ENCODE results near the gene HES7. TPM values are rescaled to one million over a fixed set of nuclear protein-coding genes. Genes with fewer than 3 reads are reported as not detected.

HES7 gene
- total RNA-seq, 1 experiment from 2014 or later, result 0.33 TPM

DNA sequence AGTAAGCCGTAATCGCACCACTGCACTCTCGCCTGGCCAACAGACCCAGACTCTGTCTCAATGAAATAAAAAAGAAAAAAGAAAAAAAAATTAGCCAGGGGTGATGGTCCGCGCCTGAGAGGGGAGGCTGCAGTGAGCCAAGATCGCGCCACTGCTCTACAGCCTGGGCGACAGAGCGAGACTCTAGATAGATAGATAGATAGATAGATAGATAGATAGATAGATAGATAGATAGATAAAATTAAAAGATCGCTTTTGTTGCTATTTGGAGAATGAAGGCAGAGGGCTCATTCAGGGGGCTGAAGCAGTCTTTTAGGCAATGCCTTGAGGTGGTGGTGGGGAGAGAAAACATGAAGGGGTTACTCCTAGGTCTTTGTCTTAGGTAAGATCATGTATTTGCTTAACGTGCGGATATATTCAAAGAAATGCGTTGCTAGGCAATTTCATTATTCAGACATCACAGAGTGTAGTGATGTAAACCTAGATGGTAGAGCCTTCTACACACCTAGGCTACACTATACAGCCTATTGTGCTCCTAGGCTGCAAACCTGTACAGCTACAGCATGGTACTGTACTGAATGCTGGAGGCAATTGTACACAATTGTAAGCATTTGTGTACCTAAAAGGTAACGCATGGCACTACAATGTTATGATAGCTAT is 4.3 kb upstream of the HES7 start:
- Histone ChIP-seq H4K20me1 (ENCODE audit: control insufficient read depth, insufficient read depth, insufficient read length) (no peaks in the 10 kb centered on the region), H2BK5ac (ENCODE audit: insufficient read length, low read length) (no peak overlapping the region), H3K14ac (ENCODE audit: insufficient read depth, low read length) (no peak overlapping the region), H3T11ph (ENCODE audit: low read length) (no peak overlapping the region), H3K23me2 (ENCODE audit: insufficient read length, low read depth, low read length, poor library complexity, severe bottlenecking) (peaks cover 29% of the 10 kb centered on the region), H3K9ac (ENCODE audit: extremely low read depth, insufficient read length, low read length) (no peak overlapping the region), H3K4me1 (ENCODE audit: insufficient read depth, low read length) (no peaks in the 10 kb centered on the region; the same call in 1 of the 2 replicates), H2BK20ac (ENCODE audit: low read depth, low read length, poor library complexity, severe bottlenecking) (no peak overlapping the region), H4K91ac (ENCODE audit: insufficient read length, low read depth, low read length) (no peak overlapping the region), H2BK12ac (ENCODE audit: insufficient read length, low read depth, low read length) (no peak overlapping the region), H2AK5ac (ENCODE audit: insufficient read length, low read length) (no peak overlapping the region), H3K79me2 (ENCODE audit: insufficient read depth, low read length) (no peaks in the 10 kb centered on the region), H2BK120ac (ENCODE audit: low read depth, low read length, poor library complexity, severe bottlenecking) (no peak overlapping the region), H4K8ac (replicated peaks; ENCODE audit: insufficient read length, low read depth, low read length) (no peak overlapping the region), H2BK15ac (ENCODE audit: low read depth, low read length) (no peak overlapping the region), H3K23ac (ENCODE audit: insufficient read length, low read depth, low read length) (no peak overlapping the region), H3K27me3 (ENCODE audit: insufficient read depth, low read length) (peaks cover 25% of the 10 kb centered on the region), H3K4me2 (ENCODE audit: insufficient read depth, insufficient read length, low read length) (no peak overlapping the region), H3K9me3 (ENCODE audit: control insufficient read depth, low read depth, low read length) (no peaks in the 10 kb centered on the region), H4K5ac (ENCODE audit: insufficient read length, low read depth, low read length) (no peak overlapping the region), H3K18ac (ENCODE audit: insufficient read length, low read depth, low read length) (no peak overlapping the region), H3K4ac (ENCODE audit: low read depth, low read length) (no peak overlapping the region), H3K79me1 (ENCODE audit: insufficient read depth, low read depth, low read length, poor library complexity, severe bottlenecking) (no peaks in the 10 kb centered on the region), H2AFZ (ENCODE audit: low read length) (no peak overlapping the region), H3K56ac (ENCODE audit: insufficient read length, low read depth, low read length) (no peak overlapping the region), H3K27ac (ENCODE audit: insufficient read length, low read depth, low read length) (no peak overlapping the region)
- H3K9me3 Mint-ChIP-seq, result peaks cover 2 to 8% of the 10 kb centered on the region in 2 experiments; a peak in 3 of 5 replicates
- DNase-seq, result no peak
- H3K36me3 Mint-ChIP-seq (ENCODE audit: insufficient read depth in 1 of 3, low read depth in 3 of 3), result no peaks in the 10 kb centered on the region; a peak in 1 of 7 replicates
- no CpG with 5 or more reads among the region's 14 CpGs for WGBS (ENCODE audit: extremely low coverage, insufficient read length, low lambda C conversion rate)
- peak overlapping the region in 1 of 2 experiments; percentile 45; a peak in 2 of 5 replicates for H3K4me3 Mint-ChIP-seq
- H3K27ac Mint-ChIP-seq, result no peak overlapping the region
- peaks cover 30 to 37% of the 10 kb centered on the region in 2 experiments for H3K4me1 Mint-ChIP-seq
- H3K27me3 Mint-ChIP-seq (ENCODE audit: low read depth), result peaks cover 74% of the 10 kb centered on the region
- TF ChIP-seq, protein P1, sequence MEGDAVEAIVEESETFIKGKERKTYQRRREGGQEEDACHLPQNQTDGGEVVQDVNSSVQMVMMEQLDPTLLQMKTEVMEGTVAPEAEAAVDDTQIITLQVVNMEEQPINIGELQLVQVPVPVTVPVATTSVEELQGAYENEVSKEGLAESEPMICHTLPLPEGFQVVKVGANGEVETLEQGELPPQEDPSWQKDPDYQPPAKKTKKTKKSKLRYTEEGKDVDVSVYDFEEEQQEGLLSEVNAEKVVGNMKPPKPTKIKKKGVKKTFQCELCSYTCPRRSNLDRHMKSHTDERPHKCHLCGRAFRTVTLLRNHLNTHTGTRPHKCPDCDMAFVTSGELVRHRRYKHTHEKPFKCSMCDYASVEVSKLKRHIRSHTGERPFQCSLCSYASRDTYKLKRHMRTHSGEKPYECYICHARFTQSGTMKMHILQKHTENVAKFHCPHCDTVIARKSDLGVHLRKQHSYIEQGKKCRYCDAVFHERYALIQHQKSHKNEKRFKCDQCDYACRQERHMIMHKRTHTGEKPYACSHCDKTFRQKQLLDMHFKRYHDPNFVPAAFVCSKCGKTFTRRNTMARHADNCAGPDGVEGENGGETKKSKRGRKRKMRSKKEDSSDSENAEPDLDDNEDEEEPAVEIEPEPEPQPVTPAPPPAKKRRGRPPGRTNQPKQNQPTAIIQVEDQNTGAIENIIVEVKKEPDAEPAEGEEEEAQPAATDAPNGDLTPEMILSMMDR (conservative IDR thresholded peaks at IDR 0.05), result no peak

Data from H9 (cell line).